ENCODE measurements around the gene SNAP23.

Gene SNAP23

GRCh38 chr15:42450425-42450790 is 45.0 kb upstream of the SNAP23 start:
- Histone ChIP-seq H3K9me3 (ENCODE audit: control insufficient read depth, low read length) (no peaks in the 10 kb centered on the region), H3K27ac (no peak overlapping the region), H3K36me3 (ENCODE audit: control insufficient read depth, insufficient read depth, low read length) (no peaks in the 10 kb centered on the region)

GRCh38 chr15:42453826-42454225 is 41.6 kb upstream of the SNAP23 start:
- no peak overlapping the region for H2AFZ ChIP-seq
- H3K27me3 ChIP-seq (ENCODE audit: control insufficient read depth, insufficient read depth, low read length), result no peaks in the 10 kb centered on the region
- no peaks in the 10 kb centered on the region for H3K79me2 ChIP-seq
- H3K27ac ChIP-seq, result no peak overlapping the region
- H3K9ac ChIP-seq, result no peak overlapping the region
- TF ChIP-seq, protein P1, sequence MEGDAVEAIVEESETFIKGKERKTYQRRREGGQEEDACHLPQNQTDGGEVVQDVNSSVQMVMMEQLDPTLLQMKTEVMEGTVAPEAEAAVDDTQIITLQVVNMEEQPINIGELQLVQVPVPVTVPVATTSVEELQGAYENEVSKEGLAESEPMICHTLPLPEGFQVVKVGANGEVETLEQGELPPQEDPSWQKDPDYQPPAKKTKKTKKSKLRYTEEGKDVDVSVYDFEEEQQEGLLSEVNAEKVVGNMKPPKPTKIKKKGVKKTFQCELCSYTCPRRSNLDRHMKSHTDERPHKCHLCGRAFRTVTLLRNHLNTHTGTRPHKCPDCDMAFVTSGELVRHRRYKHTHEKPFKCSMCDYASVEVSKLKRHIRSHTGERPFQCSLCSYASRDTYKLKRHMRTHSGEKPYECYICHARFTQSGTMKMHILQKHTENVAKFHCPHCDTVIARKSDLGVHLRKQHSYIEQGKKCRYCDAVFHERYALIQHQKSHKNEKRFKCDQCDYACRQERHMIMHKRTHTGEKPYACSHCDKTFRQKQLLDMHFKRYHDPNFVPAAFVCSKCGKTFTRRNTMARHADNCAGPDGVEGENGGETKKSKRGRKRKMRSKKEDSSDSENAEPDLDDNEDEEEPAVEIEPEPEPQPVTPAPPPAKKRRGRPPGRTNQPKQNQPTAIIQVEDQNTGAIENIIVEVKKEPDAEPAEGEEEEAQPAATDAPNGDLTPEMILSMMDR (IDR thresholded peaks at IDR 0.05), result no peak
- H3K36me3 ChIP-seq (ENCODE audit: control insufficient read depth, insufficient read depth, low read length), result no peaks in the 10 kb centered on the region
- no peaks in the 10 kb centered on the region for H3K9me3 ChIP-seq (ENCODE audit: control insufficient read depth, low read length)
- H3K4me2 ChIP-seq (ENCODE audit: low read length), result no peak overlapping the region
- no peak overlapping the region for H3K4me3 ChIP-seq (ENCODE audit: low read depth, low read length)
- no peaks in the 10 kb centered on the region for H3K4me1 ChIP-seq

More at GRCh38 chr15:42450425-42450790, 45.0 kb upstream of the SNAP23 start:
- Histone ChIP-seq H3K4me2 (ENCODE audit: low read length) (no peak overlapping the region), H3K27me3 (ENCODE audit: control insufficient read depth, insufficient read depth, low read length) (no peaks in the 10 kb centered on the region), H3K79me2 (no peaks in the 10 kb centered on the region), H3K4me3 (ENCODE audit: low read depth, low read length) (no peak overlapping the region), H3K9ac (no peak overlapping the region), H3K4me1 (no peaks in the 10 kb centered on the region), H2AFZ (no peak overlapping the region)
- TF ChIP-seq, protein P1 (IDR thresholded peaks at IDR 0.05), result no peak

- H3K27ac ChIP-seq, result no peak overlapping the region
These were observed 38.9 kb upstream of the SNAP23 start for GRCh38 chr15:42456531-42456930.

GRCh38 chr15:42456971-42457370 is 38.5 kb upstream of the SNAP23 start:
- Histone ChIP-seq H3K9ac (no peak overlapping the region), H3K4me2 (ENCODE audit: low read length) (no peak overlapping the region), H3K4me3 (ENCODE audit: low read depth, low read length) (no peak overlapping the region), H3K4me1 (no peaks in the 10 kb centered on the region), H3K36me3 (ENCODE audit: control insufficient read depth, insufficient read depth, low read length) (no peaks in the 10 kb centered on the region), H3K79me2 (no peaks in the 10 kb centered on the region), H3K27ac (peak overlapping the region; percentile 54), H3K27me3 (ENCODE audit: control insufficient read depth, insufficient read depth, low read length) (no peaks in the 10 kb centered on the region), H2AFZ (no peak overlapping the region), H3K9me3 (ENCODE audit: control insufficient read depth, low read length) (no peaks in the 10 kb centered on the region)
- TF ChIP-seq, protein P1 (IDR thresholded peaks at IDR 0.05), result no peak

More at GRCh38 chr15:42456531-42456930, 38.9 kb upstream of the SNAP23 start:
- Histone ChIP-seq H3K27me3 (ENCODE audit: control insufficient read depth, insufficient read depth, low read length) (no peaks in the 10 kb centered on the region), H3K4me1 (no peaks in the 10 kb centered on the region), H2AFZ (no peak overlapping the region), H3K9ac (no peak overlapping the region), H3K4me3 (ENCODE audit: low read depth, low read length) (no peak overlapping the region), H3K9me3 (ENCODE audit: control insufficient read depth, low read length) (no peaks in the 10 kb centered on the region), H3K79me2 (no peaks in the 10 kb centered on the region), H3K4me2 (ENCODE audit: low read length) (no peak overlapping the region), H3K36me3 (ENCODE audit: control insufficient read depth, insufficient read depth, low read length) (no peaks in the 10 kb centered on the region)
- TF ChIP-seq, protein P1 (IDR thresholded peaks at IDR 0.05), result no peak
